CD4-positive, alpha-beta T cell treated with Interleukin-21 for 1 hour (primary cell): ENCODE data around the gene TENM3.

ENCODE experiments used
- DNase-seq: peaks from one replicate; pipeline ENCODE4 v3.0.0-alpha.2; 2020

The TENM3 gene

GRCh38 chr4:182643801-182644682 lies 400.8 kb downstream of the TENM3 start:
- DNase-seq, result no peak

- no peak for DNase-seq
Observed at GRCh38 chr4:182644683-182645050, 401.5 kb downstream of the TENM3 start.

DNA sequence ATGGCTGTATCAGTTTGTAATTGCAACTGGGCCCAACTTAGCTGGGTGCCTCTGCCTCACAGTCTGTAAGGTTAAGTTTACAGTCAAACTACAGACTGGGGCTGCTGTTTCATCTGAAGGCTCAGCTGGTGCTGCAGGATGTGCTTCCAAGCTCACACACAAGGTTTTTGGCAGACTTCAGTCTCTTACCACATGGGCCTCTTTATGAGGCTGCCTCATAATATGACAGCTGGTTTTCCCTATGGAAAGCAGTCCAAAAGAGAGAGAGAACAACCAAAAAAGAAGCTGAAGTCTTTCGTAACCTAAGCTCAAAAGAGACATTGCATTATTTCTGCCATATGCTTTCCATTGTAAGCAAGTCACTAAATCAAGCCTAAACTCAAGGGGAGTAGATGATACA lies 402.3 kb downstream of the TENM3 start:
- no peak for DNase-seq

DNA sequence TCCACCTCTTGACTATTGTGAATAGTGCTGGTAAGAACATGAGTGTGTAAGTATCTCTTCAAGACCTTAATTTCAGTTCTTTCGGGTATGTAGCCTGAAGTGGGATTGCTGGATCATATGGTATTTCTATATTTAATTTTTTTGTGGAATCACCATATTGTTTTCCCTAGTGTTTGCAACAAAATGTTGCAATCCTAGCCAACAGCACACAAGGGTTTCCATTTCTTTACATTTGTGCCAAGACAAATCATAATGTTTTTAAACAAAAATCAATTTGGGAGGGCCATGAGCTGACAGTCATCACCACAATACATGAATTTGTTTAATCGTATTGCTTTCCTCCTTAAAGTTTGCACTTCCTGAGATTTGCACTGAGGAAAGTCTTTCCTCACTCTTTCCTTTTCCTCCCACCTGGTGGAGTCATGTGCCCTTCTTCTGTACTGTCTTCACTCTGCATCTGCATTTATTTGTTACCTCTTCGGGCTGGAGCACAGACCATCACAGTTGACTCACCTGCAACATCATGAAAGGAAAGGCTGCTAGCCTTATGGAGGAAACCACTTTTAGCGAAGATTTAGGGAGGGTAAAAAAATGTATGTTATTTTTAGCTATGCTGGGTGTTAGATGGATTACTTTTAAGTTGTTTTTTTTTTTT lies 404.6 kb downstream of the TENM3 start:
- DNase-seq, result no peak

- no peak for DNase-seq
Observed at GRCh38 chr4:182648766-182649165, 405.6 kb downstream of the TENM3 start.

GRCh38 chr4:182649698-182650477 lies 406.7 kb downstream of the TENM3 start:
- DNase-seq, result no peak

- DNase-seq, result no peak
Observed at GRCh38 chr4:182653596-182653995, 410.4 kb downstream of the TENM3 start.

DNA sequence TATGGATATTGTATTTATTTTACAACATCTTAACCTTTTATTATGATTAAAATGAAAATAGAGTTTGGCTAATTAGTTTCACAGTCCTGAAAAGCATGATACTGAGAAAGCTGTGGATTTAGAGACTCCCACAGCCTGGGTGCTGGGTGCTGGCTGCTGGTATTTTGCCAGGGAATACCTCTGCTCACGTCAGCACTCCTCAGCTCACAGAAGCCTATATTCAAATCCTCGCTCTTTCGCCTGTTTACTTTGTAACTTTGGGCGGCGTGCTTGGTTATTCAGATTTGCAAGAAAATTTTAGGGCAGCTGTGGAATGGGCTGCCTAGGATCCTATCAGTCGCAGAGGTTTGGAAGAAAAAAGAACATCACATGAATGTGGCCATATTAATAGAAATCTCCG lies 412.1 kb downstream of the TENM3 start:
- no peak for DNase-seq

DNA sequence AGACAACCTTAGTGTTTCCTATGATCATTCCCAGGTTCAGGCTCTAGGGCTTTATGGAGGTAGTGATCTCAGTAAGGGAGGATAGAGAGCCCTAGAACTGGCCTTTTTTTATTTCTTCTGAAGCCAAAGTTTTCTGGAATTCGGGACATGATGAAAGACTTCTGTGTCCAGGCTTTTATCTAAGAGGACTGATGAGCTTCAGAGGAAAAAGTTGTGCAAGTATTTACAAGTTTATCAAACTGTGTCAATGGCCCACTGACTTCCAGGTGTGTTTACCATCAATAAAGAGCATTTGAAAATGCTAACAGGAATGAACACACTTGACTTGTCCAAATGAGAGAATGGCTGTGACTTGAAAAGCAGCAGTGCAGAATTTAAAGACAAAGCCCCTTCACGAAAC lies 419.3 kb downstream of the TENM3 start:
- DNase-seq, result no peak

GRCh38 chr4:182671231-182671630 lies 428.0 kb downstream of the TENM3 start:
- DNase-seq, result no peak

DNA sequence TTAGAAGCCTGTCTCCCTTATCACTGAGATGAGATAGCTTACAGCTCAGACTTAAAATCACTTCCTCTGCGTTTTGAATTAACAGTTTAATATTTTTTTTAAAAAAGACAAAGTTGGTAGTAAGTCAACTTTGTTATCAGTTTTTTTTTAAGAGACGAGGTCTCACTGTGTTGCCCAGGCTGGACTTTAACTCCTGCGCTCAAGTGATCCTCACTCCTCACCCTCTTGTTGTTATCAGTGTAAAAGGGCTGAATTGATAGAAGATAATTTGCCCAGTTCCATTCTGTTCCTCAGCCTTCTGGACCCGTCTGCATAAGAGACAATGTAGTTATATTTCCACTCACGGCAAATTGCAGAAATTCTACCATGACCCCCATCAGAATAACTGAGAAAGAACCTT lies 428.5 kb downstream of the TENM3 start:
- no peak for DNase-seq

DNA sequence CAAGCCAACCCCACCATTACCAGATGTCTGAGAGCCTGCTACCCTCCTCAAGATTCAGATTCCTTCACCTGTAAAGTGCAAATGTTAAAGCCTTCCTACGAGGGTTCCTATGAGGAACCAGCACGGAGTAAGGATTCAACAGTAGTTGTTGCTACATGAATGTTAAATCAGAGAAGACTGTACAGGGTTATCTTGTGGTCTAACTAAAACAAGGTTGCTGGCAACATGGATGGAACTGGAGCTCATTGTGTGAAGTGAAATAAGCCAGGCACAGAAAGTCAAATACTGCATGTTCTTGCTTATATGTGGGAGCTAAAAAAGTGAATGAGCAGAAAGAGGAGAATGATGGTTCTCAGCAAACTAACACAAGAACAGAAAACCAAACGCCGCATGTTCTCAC lies 435.4 kb downstream of the TENM3 start:
- no peak for DNase-seq

- DNase-seq, result no peak
Observed at GRCh38 chr4:182679533-182679932, 436.3 kb downstream of the TENM3 start.

GRCh38 chr4:182680234-182680653 lies 437.0 kb downstream of the TENM3 start:
- no peak for DNase-seq

DNA sequence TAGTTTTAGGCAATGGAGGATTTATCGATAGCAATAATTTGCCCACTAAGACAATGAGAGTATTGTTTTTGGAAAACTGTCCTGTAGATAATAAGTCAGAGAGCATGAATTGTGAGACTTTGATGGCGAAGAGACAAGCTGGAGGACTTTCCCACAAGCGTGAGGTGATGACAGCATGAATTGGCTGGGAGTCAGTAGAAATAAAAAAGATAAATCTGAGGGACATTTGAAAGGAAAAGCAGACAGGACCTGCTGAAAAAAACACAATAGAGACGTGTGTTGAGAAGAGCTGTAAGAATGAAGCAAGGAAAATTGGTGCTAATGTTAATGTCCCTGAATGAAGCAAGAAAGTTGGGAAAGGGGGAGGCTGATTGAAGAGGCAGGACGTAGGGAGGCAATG lies 440.5 kb downstream of the TENM3 start:
- DNase-seq, result no peak

DNA sequence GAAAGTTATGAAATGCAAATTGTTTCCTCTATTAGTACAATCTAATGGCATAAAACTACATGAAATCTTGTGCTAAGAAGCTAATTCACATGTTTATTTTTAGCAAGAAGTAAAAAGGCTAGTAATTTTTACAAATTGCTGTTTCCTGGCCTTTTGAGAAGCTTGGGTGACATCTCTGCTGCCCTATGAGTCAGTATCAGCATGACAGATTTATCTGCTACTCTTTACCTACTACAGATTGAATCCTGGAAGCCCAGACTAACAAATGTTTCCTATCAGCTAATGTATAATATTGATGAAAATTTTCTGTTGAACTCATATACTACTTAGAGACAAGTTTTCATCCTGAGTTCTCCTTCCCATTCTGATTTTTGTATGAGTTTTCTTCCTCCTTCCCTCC lies 441.6 kb downstream of the TENM3 start:
- DNase-seq, result no peak

DNA sequence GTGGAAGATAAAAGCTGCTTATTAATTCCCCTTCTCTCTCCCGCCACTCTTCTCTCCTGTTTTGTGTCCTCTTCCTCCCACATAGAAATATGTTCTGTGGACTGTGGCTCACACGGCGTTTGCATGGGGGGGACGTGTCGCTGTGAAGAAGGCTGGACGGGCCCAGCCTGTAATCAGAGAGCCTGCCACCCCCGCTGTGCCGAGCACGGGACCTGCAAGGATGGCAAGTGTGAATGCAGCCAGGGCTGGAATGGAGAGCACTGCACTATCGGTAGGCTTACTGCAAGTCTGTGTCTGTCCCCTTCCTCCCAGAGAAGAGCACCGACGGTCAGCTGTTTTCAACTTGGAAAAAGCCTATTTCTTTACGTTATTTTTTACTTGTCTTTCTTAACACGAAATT lies 444.9 kb downstream of the TENM3 start:
- DNase-seq, result no peak

DNA sequence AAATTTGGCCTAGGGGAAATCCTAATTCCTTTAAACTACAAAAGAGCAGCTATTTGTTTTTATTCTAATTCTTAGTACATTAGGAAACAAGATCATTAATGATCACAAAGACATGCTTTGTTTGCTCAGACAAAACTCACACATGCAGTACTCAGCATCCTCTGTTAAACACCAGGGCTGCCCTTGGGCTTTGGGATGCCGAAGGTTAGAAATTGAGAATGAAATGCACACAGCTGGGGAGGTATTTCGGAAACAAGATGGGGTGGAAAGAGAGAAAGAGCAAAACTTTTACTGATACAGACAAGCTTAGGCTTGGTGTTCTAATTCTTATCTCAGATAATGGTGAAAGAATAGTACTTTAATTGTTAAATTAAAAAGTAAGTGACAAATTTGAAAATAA lies 451.3 kb downstream of the TENM3 start:
- DNase-seq, result no peak

GRCh38 chr4:182695009-182695408 lies 451.8 kb downstream of the TENM3 start:
- no peak for DNase-seq

- no peak for DNase-seq
Observed at GRCh38 chr4:182695842-182696241, 452.6 kb downstream of the TENM3 start.

- no peak for DNase-seq
Observed at GRCh38 chr4:182697094-182697493, 453.9 kb downstream of the TENM3 start.

DNA sequence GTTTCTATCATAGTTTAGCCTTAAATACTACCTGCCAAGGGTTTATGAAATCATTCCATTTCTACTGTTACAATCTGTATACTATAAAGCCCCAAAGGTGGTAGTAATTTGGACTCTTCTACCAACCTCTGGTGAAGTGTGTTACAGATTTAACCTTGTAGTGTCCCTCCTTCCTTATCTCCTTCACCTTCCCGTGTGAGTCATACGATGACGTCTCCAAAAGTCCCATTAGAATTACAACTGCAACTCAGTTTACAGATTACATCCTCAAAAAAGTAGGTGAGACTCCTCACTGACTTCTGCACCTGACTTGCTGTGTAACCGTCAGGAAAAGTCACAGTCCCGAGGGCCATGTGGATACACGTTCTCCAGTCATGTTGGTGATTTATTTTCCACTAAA lies 455.0 kb downstream of the TENM3 start:
- DNase-seq, result no peak

GRCh38 chr4:182699201-182699600 lies 456.0 kb downstream of the TENM3 start:
- DNase-seq, result no peak

- no peak for DNase-seq
Observed at GRCh38 chr4:182699795-182700194, 456.6 kb downstream of the TENM3 start.
